BJ (cell line): Measurements from ENCODE around the gene HTR3E. TPM values are rescaled to one million over a fixed set of nuclear protein-coding genes. Genes with fewer than 3 reads are reported as not detected.

Experiments
- CTCF ChIA-PET: fragments of 350-600 bp; formaldehyde crosslinking; extraction: SDS; loops from one replicate; lab custom pipeline; 2021; ENCODE audit warnings: antibody characterized with exemption, inconsistent platforms; lab: Yijun Ruan, JAX
- POLR2A ChIA-PET: fragments of 300-600 bp; sonication (Branson Sonifier 250); formaldehyde crosslinking; extraction: SDS; loops from one replicate; lab custom pipeline; 2021; ENCODE audit warnings: antibody characterized with exemption; lab: Charles Lee
- DNase-seq: peaks from one replicate; pipeline ENCODE4 v3.0.0-alpha.2; 2011; ENCODE audit warnings: low read depth
- H3K27me3 ChIP-seq: 2 replicates; pipeline ENCODE4 v1.6.0; 2011; ENCODE audit warnings: low read length; ENCODE audit not compliant: control insufficient read depth, insufficient read depth
- H3K36me3 ChIP-seq: 2 replicates; pipeline ENCODE4 v1.5.1; 2011; ENCODE audit warnings: low read length; ENCODE audit not compliant: control insufficient read depth, insufficient read depth
- H3K4me3 ChIP-seq: 2 replicates; pipeline ENCODE4 v1.5.1; 2011; ENCODE audit warnings: low read depth, mild to moderate bottlenecking, control low read depth, low read length
- polyA plus RNA-seq: library from polyadenylated mRNA; depleted of rRNA; stranded (reverse); fragments of >200 nt; gene quantifications from 2 replicates; pipeline ENCODE4 v1.2.3, GENCODE V29; 2011
- TF ChIP-seq, protein P1 (sequence below): IDR thresholded peaks from 2 replicates; pipeline ENCODE4 v1.5.1; 2011; ENCODE audit warnings: low read depth, mild to moderate bottlenecking, control low read depth, inconsistent platforms, low read length, moderate library complexity; ENCODE audit not compliant: insufficient read depth

Gene HTR3E
- polyA plus RNA-seq, 1 experiment: not detected

DNA sequence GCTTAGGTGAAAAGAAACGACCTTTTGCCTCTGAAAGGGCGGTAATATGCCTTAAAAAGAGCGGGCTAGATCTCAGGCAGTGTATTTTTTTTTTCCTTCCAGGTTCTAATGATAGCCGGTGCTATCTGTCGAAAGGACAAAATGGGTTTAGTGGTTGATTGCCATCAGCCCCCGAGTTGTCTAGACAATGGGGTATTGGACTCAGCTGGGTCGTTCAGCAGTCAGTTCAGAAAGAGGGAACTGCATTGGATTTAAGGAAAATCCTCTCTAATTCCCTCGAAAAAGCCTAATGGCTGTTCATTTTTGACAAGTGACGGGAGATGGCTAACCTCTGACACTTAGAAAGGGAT is 39.0 kb downstream of the HTR3E start:
- CTCF ChIA-PET: interaction anchor here (0.6 to 3.5 kb wide), 5 partner anchors 9 to 114 kb away, joined by 3 to 24 read pairs (median 3); partner anchors contain the start of gene EEF1AKMT4
- DNase-seq: no peak
- Histone ChIP-seq H3K4me3 (peak overlapping the region; percentile 85), H3K36me3 (peaks cover 5% of the 10 kb centered on the region; the same call in 1 of the 2 replicates), H3K27me3 (no peaks in the 10 kb centered on the region)
- TF ChIP-seq, protein P1, sequence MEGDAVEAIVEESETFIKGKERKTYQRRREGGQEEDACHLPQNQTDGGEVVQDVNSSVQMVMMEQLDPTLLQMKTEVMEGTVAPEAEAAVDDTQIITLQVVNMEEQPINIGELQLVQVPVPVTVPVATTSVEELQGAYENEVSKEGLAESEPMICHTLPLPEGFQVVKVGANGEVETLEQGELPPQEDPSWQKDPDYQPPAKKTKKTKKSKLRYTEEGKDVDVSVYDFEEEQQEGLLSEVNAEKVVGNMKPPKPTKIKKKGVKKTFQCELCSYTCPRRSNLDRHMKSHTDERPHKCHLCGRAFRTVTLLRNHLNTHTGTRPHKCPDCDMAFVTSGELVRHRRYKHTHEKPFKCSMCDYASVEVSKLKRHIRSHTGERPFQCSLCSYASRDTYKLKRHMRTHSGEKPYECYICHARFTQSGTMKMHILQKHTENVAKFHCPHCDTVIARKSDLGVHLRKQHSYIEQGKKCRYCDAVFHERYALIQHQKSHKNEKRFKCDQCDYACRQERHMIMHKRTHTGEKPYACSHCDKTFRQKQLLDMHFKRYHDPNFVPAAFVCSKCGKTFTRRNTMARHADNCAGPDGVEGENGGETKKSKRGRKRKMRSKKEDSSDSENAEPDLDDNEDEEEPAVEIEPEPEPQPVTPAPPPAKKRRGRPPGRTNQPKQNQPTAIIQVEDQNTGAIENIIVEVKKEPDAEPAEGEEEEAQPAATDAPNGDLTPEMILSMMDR: no peak
- POLR2A ChIA-PET: no interaction called here

DNA sequence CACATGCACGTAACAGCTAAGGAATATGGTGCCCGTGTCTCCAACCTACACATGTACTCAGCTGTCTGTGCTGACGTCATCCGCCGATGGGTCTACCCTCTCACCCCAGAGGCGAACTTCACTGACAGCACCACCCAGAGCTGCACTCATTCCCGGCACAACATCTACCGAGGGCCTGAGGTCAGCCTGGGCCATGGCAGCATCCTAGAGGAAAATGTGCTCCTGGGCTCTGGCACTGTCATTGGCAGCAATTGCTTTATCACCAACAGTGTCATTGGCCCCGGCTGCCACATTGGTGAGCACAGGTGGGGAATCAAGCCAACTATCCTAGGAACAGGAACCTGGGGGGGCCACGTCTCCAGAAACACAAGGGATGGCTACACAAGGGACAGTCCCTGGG is 43.6 kb downstream of the HTR3E start:
- ChIA-PET POLR2A (no interaction called here), CTCF (no interaction called here)
- TF ChIP-seq, protein P1: no peak
- H3K4me3 ChIP-seq: no peak overlapping the region
- no peak for DNase-seq
- H3K36me3 ChIP-seq: peaks cover 34% of the 10 kb centered on the region
- H3K27me3 ChIP-seq: no peaks in the 10 kb centered on the region

DNA sequence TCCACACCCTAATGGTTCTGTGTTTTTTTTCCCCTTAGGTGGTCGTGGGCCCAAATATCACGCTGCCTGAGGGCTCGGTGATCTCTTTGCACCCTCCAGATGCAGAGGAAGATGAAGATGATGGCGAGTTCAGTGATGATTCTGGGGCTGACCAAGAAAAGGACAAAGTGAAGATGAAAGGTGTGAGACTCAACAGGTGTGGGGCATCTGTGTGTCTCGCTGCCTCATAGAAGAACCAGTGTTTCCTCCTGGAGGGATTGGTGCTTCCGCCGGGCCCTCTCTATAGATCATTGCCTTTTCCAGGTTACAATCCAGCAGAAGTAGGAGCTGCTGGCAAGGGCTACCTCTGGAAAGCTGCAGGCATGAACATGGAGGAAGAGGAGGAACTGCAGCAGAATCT is 45.3 kb downstream of the HTR3E start:
- ChIA-PET POLR2A (no interaction called here), CTCF (no interaction called here)
- Histone ChIP-seq H3K27me3 (no peaks in the 10 kb centered on the region), H3K4me3 (no peak overlapping the region), H3K36me3 (peaks cover 38% of the 10 kb centered on the region)
- no peak for DNase-seq
- TF ChIP-seq, protein P1: no peak

DNA sequence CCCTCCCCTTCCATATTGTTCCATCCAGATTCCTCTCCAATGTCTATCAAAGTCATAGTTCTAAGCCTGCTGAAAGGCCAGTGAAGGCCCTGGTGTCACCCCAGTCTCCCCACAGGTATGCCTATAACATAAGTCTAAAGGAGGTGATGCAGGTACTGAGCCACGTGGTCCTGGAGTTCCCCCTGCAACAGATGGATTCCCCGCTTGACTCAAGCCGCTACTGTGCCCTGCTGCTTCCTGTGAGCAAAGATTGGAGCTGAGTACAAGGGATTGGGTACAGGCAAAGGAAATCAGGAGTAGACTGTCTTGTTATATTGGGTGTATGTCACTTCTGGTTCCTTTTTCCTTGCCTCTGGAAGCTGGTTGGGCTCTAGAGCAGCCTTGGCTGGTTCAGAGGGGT is 46.5 kb downstream of the HTR3E start:
- no peak for DNase-seq
- Histone ChIP-seq H3K4me3 (no peak overlapping the region), H3K27me3 (no peaks in the 10 kb centered on the region), H3K36me3 (peaks cover 35% of the 10 kb centered on the region)
- TF ChIP-seq, protein P1: no peak
- CTCF ChIA-PET: interaction anchor here (4.2 kb wide), 1 partner anchor 8 kb away, joined by 24 read pairs; the partner anchor contains the start of gene EIF2B5
- POLR2A ChIA-PET: no interaction called here

DNA sequence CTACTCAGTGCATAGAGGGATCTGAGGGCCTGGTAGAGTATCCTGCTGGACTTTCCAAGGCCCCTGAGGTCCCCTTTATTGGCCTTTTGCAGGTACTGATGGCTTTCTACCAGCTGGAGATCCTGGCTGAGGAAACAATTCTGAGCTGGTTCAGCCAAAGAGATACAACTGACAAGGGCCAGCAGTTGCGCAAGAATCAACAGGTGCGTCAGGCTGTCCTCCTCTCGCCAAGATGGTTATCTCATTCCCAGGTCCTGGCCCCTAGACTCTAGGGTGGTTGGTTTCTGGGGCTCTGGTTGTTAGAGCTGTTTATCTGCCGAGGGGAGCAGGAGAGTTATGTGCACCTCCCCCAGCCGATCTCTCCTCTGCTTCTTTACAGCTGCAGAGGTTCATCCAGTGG is 47.6 kb downstream of the HTR3E start:
- DNase-seq: no peak
- ChIA-PET POLR2A (interaction anchor here (0.5 kb wide), 2 partner anchors 9 to 16 kb away, joined by 3 read pairs; partner anchors contain the start of gene EIF2B5), CTCF (interaction anchor here (0.5 to 4.2 kb wide), 14 partner anchors 8 to 449 kb away, joined by 3 to 24 read pairs (median 5); partner anchors contain the start of genes ABCC5, EEF1AKMT4 and EIF2B5)
- H3K36me3 ChIP-seq: peaks cover 35% of the 10 kb centered on the region
- no peaks in the 10 kb centered on the region for H3K27me3 ChIP-seq
- no peak overlapping the region for H3K4me3 ChIP-seq
- TF ChIP-seq, protein P1: no peak
